GM23248 (cell line): ENCODE data around the gene FGGY. TPM values are rescaled to one million over a fixed set of nuclear protein-coding genes. Genes with fewer than 3 reads are reported as not detected.

Experiments used
- DNase-seq: peaks from one replicate; pipeline ENCODE4 v3.0.0-alpha.2; 2015
- H2AFZ ChIP-seq: fragments of 200-600 bp; sonication (generic); 2 replicates; pipeline ENCODE4 v1.6.1; 2016; ENCODE audit warnings: antibody characterized with exemption
- H3F3A ChIP-seq: fragments of 200-600 bp; sonication (generic); 2 replicates; pipeline ENCODE4 v1.6.1; 2016; ENCODE audit warnings: mild to moderate bottlenecking, antibody characterized with exemption, mixed run types; ENCODE audit not compliant: insufficient read depth
- H3K27ac ChIP-seq: fragments of 200-600 bp; sonication (generic); 2 replicates; pipeline ENCODE4 v1.5.1; 2016; ENCODE audit warnings: mild to moderate bottlenecking
- H3K27me3 ChIP-seq: fragments of 200-600 bp; sonication (generic); replicated peaks from 2 replicates; pipeline ENCODE4 v1.6.1; 2016; ENCODE audit warnings: mild to moderate bottlenecking; ENCODE audit not compliant: insufficient read depth
- H3K36me3 ChIP-seq: fragments of 200-600 bp; sonication (generic); 2 replicates; pipeline ENCODE4 v1.6.1; 2016; ENCODE audit warnings: low read depth, mild to moderate bottlenecking
- H3K4me1 ChIP-seq: fragments of 200-600 bp; sonication (generic); 2 replicates; pipeline ENCODE4 v1.6.1; 2016; ENCODE audit warnings: mild to moderate bottlenecking; ENCODE audit not compliant: insufficient read depth
- H3K4me2 ChIP-seq: fragments of 200-600 bp; sonication (generic); one replicate; pipeline ENCODE4 v1.6.1; 2016; ENCODE audit warnings: mild to moderate bottlenecking; ENCODE audit not compliant: unreplicated experiment
- H3K4me3 ChIP-seq: fragments of 200-600 bp; sonication (generic); 2 replicates; pipeline ENCODE4 v1.5.1; 2016; ENCODE audit warnings: mild to moderate bottlenecking
- H3K79me2 ChIP-seq: fragments of 200-600 bp; sonication (generic); 2 replicates; pipeline ENCODE4 v1.6.1; 2016; ENCODE audit warnings: mild to moderate bottlenecking; ENCODE audit not compliant: insufficient read depth
- H3K9ac ChIP-seq: fragments of 200-600 bp; sonication (generic); 2 replicates; pipeline ENCODE4 v1.6.1; 2016; ENCODE audit warnings: mild to moderate bottlenecking
- H3K9me2 ChIP-seq: fragments of 200-600 bp; sonication (generic); 2 replicates; pipeline ENCODE4 v1.6.1; 2016; ENCODE audit warnings: mixed run types, mild to moderate bottlenecking, moderate library complexity; ENCODE audit not compliant: insufficient read depth
- H3K9me3 ChIP-seq: fragments of 200-600 bp; sonication (generic); one replicate; pipeline ENCODE4 v1.6.1; 2017; ENCODE audit warnings: low read depth
- H4K20me1 ChIP-seq: fragments of 200-600 bp; sonication (generic); 2 replicates; pipeline ENCODE4 v1.6.0; 2016; ENCODE audit not compliant: insufficient read depth
- EZH2 ChIP-seq: fragments of 200-600 bp; sonication (generic); IDR thresholded peaks from 2 replicates; pipeline ENCODE4 v1.6.1; 2018; ENCODE audit warnings: antibody characterized with exemption, mild to moderate bottlenecking; ENCODE audit not compliant: insufficient read depth, poor library complexity, severe bottlenecking
- EZH2phosphoT487 ChIP-seq: fragments of 200-600 bp; sonication (generic); IDR thresholded peaks from 2 replicates; pipeline ENCODE4 v1.6.1; 2018; ENCODE audit warnings: antibody characterized with exemption, moderate library complexity, mild to moderate bottlenecking, low read depth; ENCODE audit not compliant: insufficient read depth
- WGBS, 2 experiments: methylation state at CpG; one replicate each; pipeline ENCODE4 v1.1.6; 2015 to 2017; ENCODE audit warnings: low lambda C conversion rate in 2 of 2, low coverage in 1 of 2; ENCODE audit errors: missing lambda C conversion rate in 2 of 2; 5-methylcytosine and 5-hydroxymethylcytosine counted together
- in situ Hi-C: fragments of 300-500 bp; cut with MboI; formaldehyde crosslinking; loops from 2 replicates; pipeline ENCODE4 v1.15.0; 2020
- polyA plus RNA-seq: library from polyadenylated mRNA; unstranded; fragments of >200 nt; fragmentation: Nextera tagmentation; extraction: Ambion mirVana; gene quantifications from 2 replicates; pipeline ENCODE4 v1.2.1, GENCODE V29; 2016
- total RNA-seq: library from RNA; depleted of rRNA; stranded (reverse); fragments of >200 nt; shearing (Covaris generic); gene quantifications from 2 replicates; pipeline ENCODE4 v1.2.3, GENCODE V29; 2014

FGGY gene
- total and polyA plus RNA-seq, 2 experiments from 2014 or later = 12.8 to 16.9 TPM

DNA sequence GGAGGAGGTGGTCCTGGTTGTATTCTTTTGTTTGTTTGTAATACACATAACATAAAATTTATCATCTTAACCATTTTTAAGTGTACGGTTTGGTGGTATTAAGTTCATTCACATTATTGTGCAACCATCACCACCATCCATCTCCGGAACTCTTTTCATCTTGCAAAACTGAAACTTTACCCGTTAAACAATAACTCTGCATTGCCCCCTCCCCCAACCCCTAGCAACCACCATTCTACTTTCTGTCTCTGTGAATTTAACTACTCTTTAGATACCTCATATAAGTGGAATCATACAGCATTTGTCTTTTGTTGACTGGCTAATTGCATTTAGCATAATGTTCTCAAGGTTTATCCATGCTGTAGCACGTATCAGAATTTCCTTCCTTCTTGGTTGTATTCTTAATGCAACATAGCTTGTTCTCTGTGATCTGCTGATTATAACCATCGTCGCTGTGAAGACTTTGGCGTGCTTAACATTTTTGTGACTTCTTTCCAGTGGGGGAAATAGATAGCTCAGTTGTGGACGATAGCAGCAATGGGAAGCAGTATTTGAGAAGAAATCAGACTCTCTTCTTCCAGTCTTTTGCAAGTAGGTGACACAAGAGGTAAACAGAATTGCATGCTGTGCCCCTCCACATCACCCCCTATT, 400.4 kb downstream of the FGGY start:
- peak; percentile 33 for DNase-seq
- peak overlapping the region; percentile 69 for H2AFZ ChIP-seq
- H3K27me3 ChIP-seq = no peaks in the 10 kb centered on the region
- no peaks in the 10 kb centered on the region for H3K36me3 ChIP-seq
- H3K9ac ChIP-seq = peak overlapping the region; percentile 46
- no peaks in the 10 kb centered on the region for H3K9me2 ChIP-seq
- in situ Hi-C loops = no loop called here
- H3F3A ChIP-seq = peaks cover 33% of the 10 kb centered on the region
- H4K20me1 ChIP-seq = no peaks in the 10 kb centered on the region
- no peaks in the 10 kb centered on the region for H3K9me3 ChIP-seq
- H3K27ac ChIP-seq = peak overlapping the region; percentile 52
- H3K4me3 ChIP-seq = peak overlapping the region; percentile 50
- H3K4me2 ChIP-seq = peak overlapping the region; percentile 67
- TF ChIP-seq EZH2phosphoT487 (no peak), EZH2 (no peak)
- H3K4me1 ChIP-seq = peaks cover 45% of the 10 kb centered on the region
- no peaks in the 10 kb centered on the region for H3K79me2 ChIP-seq
- 12 to 14% methylated on average over 8 of the region's 8 CpGs for WGBS, 2 experiments

DNA sequence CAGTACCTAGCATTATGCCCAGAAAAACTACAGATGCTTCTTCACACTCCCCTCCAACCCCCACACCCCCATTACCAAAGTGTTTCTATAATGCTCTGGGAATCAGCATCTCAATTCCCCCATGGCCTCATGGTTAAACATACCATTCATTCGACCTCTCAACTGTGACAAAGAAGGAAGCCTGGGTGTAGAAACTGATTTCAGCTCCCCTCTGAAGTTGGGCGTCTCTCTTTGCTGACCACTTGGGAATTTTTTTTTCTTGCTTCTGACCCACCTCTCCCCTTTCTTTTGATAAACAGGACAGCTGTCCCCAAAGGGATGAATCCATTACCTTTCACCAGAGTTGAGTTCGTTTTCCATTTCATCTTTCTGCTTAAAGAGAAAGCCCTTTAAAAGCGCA, 401.5 kb downstream of the FGGY start:
- TF ChIP-seq EZH2phosphoT487 (no peak), EZH2 (no peak)
- Histone ChIP-seq H3K9me2 (no peaks in the 10 kb centered on the region), H3F3A (peaks cover 30% of the 10 kb centered on the region), H3K9me3 (no peaks in the 10 kb centered on the region), H3K27ac (no peak overlapping the region), H3K27me3 (no peaks in the 10 kb centered on the region), H3K4me3 (no peak overlapping the region), H4K20me1 (no peaks in the 10 kb centered on the region), H3K4me1 (peaks cover 39% of the 10 kb centered on the region), H2AFZ (peak overlapping the region; percentile 28; the same call in 1 of the 2 replicates), H3K79me2 (no peaks in the 10 kb centered on the region), H3K4me2 (peak overlapping the region; percentile 48), H3K36me3 (no peaks in the 10 kb centered on the region), H3K9ac (peak overlapping the region; percentile 46)
- 59 to 60% methylated on average over 4 of the region's 4 CpGs for WGBS, 2 experiments
- no peak for DNase-seq
- in situ Hi-C loops = no loop called here

DNA sequence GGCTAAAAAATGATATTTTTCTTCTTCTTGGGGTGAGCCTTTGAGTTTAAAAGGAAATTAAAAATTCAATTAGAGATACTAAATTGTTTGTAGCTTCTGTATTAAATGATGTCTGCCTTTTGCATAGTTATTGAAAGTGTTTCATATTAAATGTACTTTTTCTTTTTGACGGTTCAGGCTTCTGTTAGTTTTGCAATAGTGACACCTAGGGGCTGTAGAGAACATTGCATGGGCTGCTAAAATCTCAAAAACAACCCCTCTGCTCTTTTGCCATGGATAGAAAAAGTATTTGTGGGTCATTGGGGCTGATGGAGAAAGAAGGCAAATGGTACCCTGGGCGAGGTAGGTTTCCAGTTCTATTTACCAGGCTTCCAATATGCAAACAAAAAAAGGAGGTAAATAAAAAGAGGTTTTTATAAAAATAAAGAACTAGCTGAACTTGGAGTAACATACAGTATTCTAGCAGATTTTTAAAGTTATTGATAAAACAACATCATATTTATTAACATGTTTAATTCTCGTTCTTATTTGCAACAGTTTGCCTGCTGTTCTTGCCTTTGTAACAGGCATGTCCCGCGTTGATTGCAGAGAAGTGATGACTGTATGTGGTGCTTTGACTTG, 402.4 kb downstream of the FGGY start:
- WGBS, 2 experiments = 38 to 40% methylated on average over 5 of the region's 5 CpGs
- Histone ChIP-seq H3K9me2 (no peaks in the 10 kb centered on the region), H3K79me2 (no peaks in the 10 kb centered on the region), H3K27ac (no peak overlapping the region), H3K27me3 (no peaks in the 10 kb centered on the region), H3K9me3 (no peaks in the 10 kb centered on the region), H4K20me1 (no peaks in the 10 kb centered on the region), H3K4me3 (peak overlapping the region; percentile 28), H3K36me3 (no peaks in the 10 kb centered on the region), H3K9ac (peak overlapping the region; percentile 46), H2AFZ (peak overlapping the region; percentile 28), H3K4me2 (peak overlapping the region; percentile 48), H3K4me1 (peaks cover 48% of the 10 kb centered on the region), H3F3A (peaks cover 36% of the 10 kb centered on the region)
- DNase-seq = peak; percentile 68
- no peak for TF ChIP-seq EZH2
- no peak for TF ChIP-seq EZH2phosphoT487
- in situ Hi-C loops = no loop called here

DNA sequence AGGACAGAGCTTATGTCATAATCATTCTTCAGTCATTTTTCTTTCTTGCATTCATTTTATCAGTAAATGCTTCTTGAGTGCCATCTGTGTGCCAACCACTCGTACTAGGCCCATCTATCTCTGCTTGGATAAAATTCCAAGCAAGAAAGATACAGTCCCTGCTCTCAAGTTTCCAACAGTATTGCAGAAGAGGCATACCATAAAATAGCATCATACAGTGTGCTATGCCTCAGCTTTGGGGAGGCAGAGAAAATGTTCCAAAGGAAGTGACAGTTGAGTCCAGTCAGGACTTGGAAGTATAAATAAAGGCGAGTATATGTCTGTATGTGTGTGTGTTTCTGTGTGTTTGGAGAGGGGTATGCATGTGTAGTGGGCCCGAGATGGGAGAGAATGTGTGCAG, 404.5 kb downstream of the FGGY start:
- 85 to 90% methylated on average over 3 of the region's 3 CpGs for WGBS, 2 experiments
- DNase-seq = peak; percentile 58
- Histone ChIP-seq H3K4me2 (no peak overlapping the region), H4K20me1 (no peaks in the 10 kb centered on the region), H3K4me3 (no peak overlapping the region), H3F3A (peaks cover 48% of the 10 kb centered on the region), H3K4me1 (peaks cover 63% of the 10 kb centered on the region), H3K9me3 (no peaks in the 10 kb centered on the region), H3K79me2 (no peaks in the 10 kb centered on the region), H2AFZ (no peak overlapping the region), H3K27me3 (no peaks in the 10 kb centered on the region), H3K36me3 (no peaks in the 10 kb centered on the region), H3K27ac (peak overlapping the region; percentile 17), H3K9me2 (no peaks in the 10 kb centered on the region), H3K9ac (no peak overlapping the region)
- in situ Hi-C loops = no loop called here
- no peak for TF ChIP-seq EZH2
- no peak for TF ChIP-seq EZH2phosphoT487
